PFSK-1 (cell line): ENCODE measurements around the gene TNFRSF17. TPM values are rescaled to one million over a fixed set of nuclear protein-coding genes. Genes with fewer than 3 reads are reported as not detected.
"Not testable (repeated sequence)": the region's sequence is repeated elsewhere in the genome, so short reads cannot be mapped to it uniquely, and the experiment has no call there.

Experiments
- FOXP2 ChIP-seq: optimal IDR thresholded peaks from 2 replicates; pipeline ENCODE3; 2011; ENCODE audit warnings: borderline replicate concordance, control low read depth, inconsistent platforms; ENCODE audit not compliant: insufficient read depth; ENCODE audit errors: extremely low read length, extremely low read depth
- POLR2AphosphoS5 ChIP-seq: IDR thresholded peaks from 2 replicates; pipeline ENCODE4 v1.6.1; 2012; ENCODE audit warnings: low read depth, mild to moderate bottlenecking, control low read depth, low read length, moderate library complexity
- SIN3A ChIP-seq: IDR thresholded peaks from 2 replicates; pipeline ENCODE4 v1.6.1; 2012; ENCODE audit warnings: mild to moderate bottlenecking, low read length, moderate library complexity, borderline replicate concordance; ENCODE audit not compliant: insufficient read depth
- TAF1 ChIP-seq: IDR thresholded peaks from 2 replicates; pipeline ENCODE4 v1.6.1; 2012; ENCODE audit warnings: low read length, control low read depth, borderline replicate concordance; ENCODE audit not compliant: insufficient read depth
- polyA plus RNA-seq: library from polyadenylated mRNA; unstranded; fragments of >200 nt; gene quantifications from one replicate; pipeline ENCODE4 v1.2.1, GENCODE V29; 2012; ENCODE audit warnings: low read depth, missing spikeins; ENCODE audit not compliant: insufficient read length
- TF ChIP-seq, protein P1 (sequence below), 2 experiments: IDR thresholded peaks; 2 replicates each; pipeline versions ENCODE4 v1.6.1 to v1.8.0; 2011 to 2012; ENCODE audit warnings: low read depth in 2 of 2, low read length in 2 of 2, control low read depth in 1 of 2, inconsistent platforms in 1 of 2, mild to moderate bottlenecking in 1 of 2, moderate library complexity in 1 of 2; ENCODE audit not compliant: insufficient read depth in 1 of 2

The TNFRSF17 gene
- not detected for polyA plus RNA-seq

DNA sequence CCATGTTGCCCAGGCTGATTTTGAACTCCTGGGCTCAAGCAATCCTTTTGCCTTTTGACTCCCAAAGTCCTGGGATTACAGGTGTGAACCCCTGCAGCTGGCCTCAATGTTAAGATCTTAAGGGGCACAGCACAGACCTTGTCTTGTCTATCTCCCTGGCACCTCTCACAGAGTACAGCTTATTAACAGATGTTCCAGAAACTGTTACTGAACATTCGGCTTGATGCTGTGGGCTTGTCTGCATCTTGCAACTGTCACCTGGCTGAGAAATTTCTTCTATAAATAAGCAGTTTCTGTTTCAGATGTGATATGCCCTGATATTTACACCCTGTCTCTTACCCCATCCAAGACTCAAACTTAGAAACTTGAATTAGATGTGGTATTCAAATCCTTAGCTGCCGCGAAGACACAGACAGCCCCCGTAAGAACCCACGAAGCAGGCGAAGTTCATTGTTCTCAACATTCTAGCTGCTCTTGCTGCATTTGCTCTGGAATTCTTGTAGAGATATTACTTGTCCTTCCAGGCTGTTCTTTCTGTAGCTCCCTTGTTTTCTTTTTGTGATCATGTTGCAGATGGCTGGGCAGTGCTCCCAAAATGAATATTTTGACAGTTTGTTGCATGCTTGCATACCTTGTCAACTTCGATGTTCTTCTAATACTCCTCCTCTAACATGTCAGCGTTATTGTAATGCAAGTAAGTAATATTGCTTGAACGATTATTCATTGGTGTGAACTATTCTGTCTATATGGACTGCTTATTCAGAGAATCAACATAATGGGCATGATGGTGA is at the start of gene TNFRSF17:
TNFRSF17 (plus strand) TSS at position 450 of the 791 bp plus-strand sequence; CDS start at position 565, 115 bp downstream.
- TF ChIP-seq, protein P1, sequence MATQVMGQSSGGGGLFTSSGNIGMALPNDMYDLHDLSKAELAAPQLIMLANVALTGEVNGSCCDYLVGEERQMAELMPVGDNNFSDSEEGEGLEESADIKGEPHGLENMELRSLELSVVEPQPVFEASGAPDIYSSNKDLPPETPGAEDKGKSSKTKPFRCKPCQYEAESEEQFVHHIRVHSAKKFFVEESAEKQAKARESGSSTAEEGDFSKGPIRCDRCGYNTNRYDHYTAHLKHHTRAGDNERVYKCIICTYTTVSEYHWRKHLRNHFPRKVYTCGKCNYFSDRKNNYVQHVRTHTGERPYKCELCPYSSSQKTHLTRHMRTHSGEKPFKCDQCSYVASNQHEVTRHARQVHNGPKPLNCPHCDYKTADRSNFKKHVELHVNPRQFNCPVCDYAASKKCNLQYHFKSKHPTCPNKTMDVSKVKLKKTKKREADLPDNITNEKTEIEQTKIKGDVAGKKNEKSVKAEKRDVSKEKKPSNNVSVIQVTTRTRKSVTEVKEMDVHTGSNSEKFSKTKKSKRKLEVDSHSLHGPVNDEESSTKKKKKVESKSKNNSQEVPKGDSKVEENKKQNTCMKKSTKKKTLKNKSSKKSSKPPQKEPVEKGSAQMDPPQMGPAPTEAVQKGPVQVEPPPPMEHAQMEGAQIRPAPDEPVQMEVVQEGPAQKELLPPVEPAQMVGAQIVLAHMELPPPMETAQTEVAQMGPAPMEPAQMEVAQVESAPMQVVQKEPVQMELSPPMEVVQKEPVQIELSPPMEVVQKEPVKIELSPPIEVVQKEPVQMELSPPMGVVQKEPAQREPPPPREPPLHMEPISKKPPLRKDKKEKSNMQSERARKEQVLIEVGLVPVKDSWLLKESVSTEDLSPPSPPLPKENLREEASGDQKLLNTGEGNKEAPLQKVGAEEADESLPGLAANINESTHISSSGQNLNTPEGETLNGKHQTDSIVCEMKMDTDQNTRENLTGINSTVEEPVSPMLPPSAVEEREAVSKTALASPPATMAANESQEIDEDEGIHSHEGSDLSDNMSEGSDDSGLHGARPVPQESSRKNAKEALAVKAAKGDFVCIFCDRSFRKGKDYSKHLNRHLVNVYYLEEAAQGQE (IDR thresholded peaks at IDR 0.05; ENCODE audit: insufficient read depth in 1 of 2, low read depth in 2 of 2, low read length in 2 of 2), result no peak
- TF ChIP-seq FOXP2, result no peak
- no peak for TF ChIP-seq SIN3A
- TF ChIP-seq POLR2AphosphoS5, result no peak
- no peak for TF ChIP-seq TAF1

DNA sequence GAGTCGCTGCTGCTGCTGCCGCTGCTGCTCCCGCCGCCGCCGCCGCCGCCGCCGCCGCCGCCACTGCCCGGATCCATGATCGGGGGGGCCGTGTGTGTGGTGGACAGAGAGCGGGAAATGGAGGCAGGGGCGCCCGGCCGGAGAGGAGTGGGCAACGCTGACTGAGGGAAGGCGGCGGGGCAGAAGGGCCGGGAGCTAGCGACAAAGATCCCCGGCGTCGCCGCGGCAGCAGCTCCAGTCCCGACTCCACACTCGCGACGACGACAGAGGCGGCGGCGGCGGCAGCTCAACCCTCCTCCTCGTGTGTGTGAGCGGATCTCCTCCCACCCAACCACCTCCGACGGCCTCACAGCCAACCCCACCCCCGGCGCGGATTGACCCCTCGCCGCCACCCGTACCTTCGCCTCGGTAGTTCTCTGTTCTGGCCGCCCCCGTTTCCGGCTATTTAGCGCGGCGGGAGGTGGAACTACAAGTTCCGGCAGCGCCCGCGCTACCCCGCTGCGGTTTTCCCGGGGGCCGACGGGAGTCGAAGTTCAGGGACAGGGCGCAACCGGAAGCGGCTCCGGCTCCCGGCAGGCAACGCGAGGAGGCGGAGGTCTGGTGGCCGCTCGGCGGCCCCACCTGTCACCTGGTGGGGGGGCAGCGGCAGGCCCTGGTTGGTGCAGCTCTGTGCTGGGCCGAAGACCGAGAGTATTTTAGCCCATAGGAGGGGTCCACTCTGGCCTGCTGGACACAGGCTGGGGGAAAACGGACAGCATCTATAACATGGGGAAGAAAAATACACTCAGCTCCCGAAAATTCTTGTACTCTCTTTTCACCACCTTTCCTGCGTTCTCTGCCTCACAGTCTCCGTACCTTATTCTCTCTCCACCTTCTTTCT is 49.1 kb upstream of the TNFRSF17 start, which contains the start of gene GSPT1:
GSPT1 (minus strand) TSS at position 313 of the 880 bp plus-strand sequence; CDS start at position 77, 236 bp downstream.
- TF ChIP-seq POLR2AphosphoS5, result peak; percentile 88
- peak; percentile 51 for TF ChIP-seq FOXP2
- 0 out of 2 replicates have a peak, but pooled peaks have one; percentile 57 for TF ChIP-seq TAF1
- TF ChIP-seq, protein P1 (IDR thresholded peaks at IDR 0.05; ENCODE audit: insufficient read depth in 1 of 2, low read depth in 2 of 2, low read length in 2 of 2), result no peak
- TF ChIP-seq SIN3A, result 0 out of 2 replicates have a peak, but pooled peaks have one; percentile 4

DNA sequence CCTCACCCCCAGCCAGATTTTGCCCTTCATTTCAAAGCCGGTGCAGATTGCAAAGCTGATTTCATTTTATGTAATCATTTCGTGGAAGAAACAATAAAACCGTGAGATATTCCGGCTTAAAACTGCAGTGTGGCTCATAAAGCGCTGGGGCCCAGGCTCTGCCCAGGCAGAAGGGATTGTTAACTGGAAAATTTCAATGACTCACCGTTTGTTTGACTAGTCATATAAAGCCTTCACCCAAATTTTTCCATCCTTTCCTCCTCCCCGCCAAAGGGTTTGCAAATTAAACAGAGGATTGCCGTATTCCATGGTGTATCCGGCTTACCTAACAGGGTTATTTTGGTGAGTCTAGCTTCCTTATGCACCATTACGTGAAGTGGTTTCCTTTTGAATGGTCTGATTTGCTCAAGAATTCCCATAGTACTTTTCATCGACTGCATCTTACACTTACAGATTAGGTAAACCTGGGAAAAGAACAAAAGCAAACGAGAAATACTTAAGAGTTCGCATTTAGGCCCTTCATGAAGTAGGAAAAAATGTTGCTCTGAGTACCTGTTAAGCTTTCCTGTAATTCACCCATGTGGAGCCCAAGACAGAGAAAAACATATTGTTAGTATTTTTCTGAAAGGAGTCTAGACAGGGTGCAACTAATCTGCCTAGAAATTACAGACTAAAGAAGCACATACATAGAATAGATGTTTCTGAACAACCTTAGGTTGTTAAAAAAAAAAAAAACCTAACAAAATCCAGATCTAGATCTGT is 48.3 kb upstream of the TNFRSF17 start:
- TF ChIP-seq SIN3A, result no peak
- TF ChIP-seq POLR2AphosphoS5, result no peak
- TF ChIP-seq, protein P1 (IDR thresholded peaks at IDR 0.05; ENCODE audit: insufficient read depth in 1 of 2, low read depth in 2 of 2, low read length in 2 of 2), result no peak
- TF ChIP-seq FOXP2, result no peak

DNA sequence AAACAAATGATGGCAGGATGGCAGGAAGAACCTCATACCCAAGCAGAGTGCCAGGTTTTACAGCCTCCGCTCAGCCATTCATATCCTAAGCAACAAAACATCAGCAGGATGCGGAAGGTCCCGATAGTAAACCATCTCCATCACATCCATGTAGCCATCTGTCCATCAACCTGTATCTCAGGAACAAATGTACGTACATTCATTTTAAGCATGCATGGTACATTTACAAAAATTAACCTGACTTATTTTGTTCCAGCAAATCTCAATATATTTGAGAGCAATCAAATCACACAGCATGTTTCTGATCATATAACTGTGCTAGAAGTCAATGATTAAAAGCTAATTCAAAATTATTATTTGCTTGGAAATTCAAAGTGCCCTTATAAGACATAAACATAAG is 23.1 kb upstream of the TNFRSF17 start, which contains the start of gene NPIPB2:
NPIPB2 (minus strand) TSS at position 101 of the 400 bp plus-strand sequence; CDS start at position 101, 0 bp downstream.
- TF ChIP-seq FOXP2, SIN3A: not testable (repeated sequence)
- TF ChIP-seq, protein P1 (IDR thresholded peaks at IDR 0.05; ENCODE audit: insufficient read depth in 1 of 2, low read depth in 2 of 2, low read length in 2 of 2), result not testable (repeated sequence)
